Activated CD8-positive, alpha-beta T cell treated with anti-CD3 and anti-CD28 coated beads for 36 hours (primary cell): ENCODE data around the gene CDKN2B. TPM values are rescaled to one million over a fixed set of nuclear protein-coding genes. Genes with fewer than 3 reads are reported as not detected.

Experiments used
- ATAC-seq: fragments of 200-7000 bp; cut with Tn5 transposase; one replicate; pipeline ENCODE4 v1.10.0; 2021; ENCODE audit warnings: mild to moderate bottlenecking, moderate library complexity
- CTCF ChIA-PET: fragments of 350-600 bp; sonication (Branson Sonifier 250); formaldehyde crosslinking; loops from one replicate; lab custom pipeline; 2021; ENCODE audit warnings: antibody characterized with exemption; lab: Charles Lee
- POLR2A ChIA-PET: fragments of 350-600 bp; sonication (Branson Sonifier 250); formaldehyde crosslinking; loops from one replicate; lab custom pipeline; 2021; ENCODE audit warnings: antibody characterized with exemption; lab: Charles Lee
- DNase-seq: peaks from one replicate; pipeline ENCODE4 v3.0.0-alpha.2; 2020
- H3K27ac Mint-ChIP-seq: one replicate; pipeline ENCODE4 v1.8.0; 2021; ENCODE audit warnings: mild to moderate bottlenecking, mixed read lengths
- H3K27me3 Mint-ChIP-seq: one replicate; pipeline ENCODE4 v1.8.0; 2021; ENCODE audit warnings: mixed read lengths
- H3K36me3 Mint-ChIP-seq: one replicate; pipeline ENCODE4 v1.8.0; 2021; ENCODE audit warnings: low read depth, mixed read lengths
- H3K4me1 Mint-ChIP-seq: one replicate; pipeline ENCODE4 v1.8.0; 2021; ENCODE audit warnings: low read depth, mixed read lengths
- H3K4me3 Mint-ChIP-seq: one replicate; pipeline ENCODE4 v1.8.0; 2021; ENCODE audit warnings: mild to moderate bottlenecking, moderate library complexity, mixed read lengths
- H3K9me3 Mint-ChIP-seq: one replicate; pipeline ENCODE4 v1.8.0; 2021; ENCODE audit warnings: mixed read lengths
- intact Hi-C: fragments of 100-400 bp; cut with micrococcal nuclease; formaldehyde crosslinking; loops from one replicate; pipeline ENCODE4 v1.10.0; 2022
- total RNA-seq, 2 experiments: library from RNA; stranded (reverse); gene quantifications; one replicate each; pipeline ENCODE4 v1.2.3, GENCODE V29; 2021
- TF ChIP-seq, protein P1 (sequence below): fragments of 200-600 bp; IDR thresholded peaks from one replicate; pipeline ENCODE4 v1.8.0; 2022; ENCODE audit warnings: antibody characterized with exemption, mild to moderate bottlenecking

The CDKN2B gene
- total RNA-seq, 2 experiments from 2014 or later = not detected

DNA sequence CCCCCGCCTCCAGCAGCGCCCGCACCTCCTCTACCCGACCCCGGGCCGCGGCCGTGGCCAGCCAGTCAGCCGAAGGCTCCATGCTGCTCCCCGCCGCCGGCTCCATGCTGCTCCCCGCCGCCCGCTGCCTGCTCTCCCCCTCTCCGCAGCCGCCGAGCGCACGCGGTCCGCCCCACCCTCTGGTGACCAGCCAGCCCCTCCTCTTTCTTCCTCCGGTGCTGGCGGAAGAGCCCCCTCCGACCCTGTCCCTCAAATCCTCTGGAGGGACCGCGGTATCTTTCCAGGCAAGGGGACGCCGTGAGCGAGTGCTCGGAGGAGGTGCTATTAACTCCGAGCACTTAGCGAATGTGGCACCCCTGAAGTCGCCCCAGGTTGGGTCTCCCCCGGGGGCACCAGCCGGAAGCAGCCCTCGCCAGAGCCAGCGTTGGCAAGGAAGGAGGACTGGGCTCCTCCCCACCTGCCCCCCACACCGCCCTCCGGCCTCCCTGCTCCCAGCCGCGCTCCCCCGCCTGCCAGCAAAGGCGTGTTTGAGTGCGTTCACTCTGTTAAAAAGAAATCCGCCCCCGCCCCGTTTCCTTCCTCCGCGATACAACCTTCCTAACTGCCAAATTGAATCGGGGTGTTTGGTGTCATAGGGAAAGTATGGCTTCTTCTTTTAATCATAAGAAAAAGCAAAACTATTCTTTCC, 34.2 kb downstream of the CDKN2B start:
- intact Hi-C loops = no loop called here
- Mint-ChIP-seq H3K27me3 (peaks cover 78% of the 10 kb centered on the region), H3K36me3 (peaks cover 3% of the 10 kb centered on the region), H3K27ac (no peak overlapping the region), H3K9me3 (peaks cover 8% of the 10 kb centered on the region), H3K4me1 (peaks cover 15% of the 10 kb centered on the region), H3K4me3 (peak overlapping the region; percentile 78)
- peak; percentile 83 for ATAC-seq
- CTCF ChIA-PET = interaction anchor here (2.1 to 4.4 kb wide), 2 partner anchors 34 kb away, joined by 7 to 37 read pairs; partner anchors contain the start of gene CDKN2B
- TF ChIP-seq, protein P1, sequence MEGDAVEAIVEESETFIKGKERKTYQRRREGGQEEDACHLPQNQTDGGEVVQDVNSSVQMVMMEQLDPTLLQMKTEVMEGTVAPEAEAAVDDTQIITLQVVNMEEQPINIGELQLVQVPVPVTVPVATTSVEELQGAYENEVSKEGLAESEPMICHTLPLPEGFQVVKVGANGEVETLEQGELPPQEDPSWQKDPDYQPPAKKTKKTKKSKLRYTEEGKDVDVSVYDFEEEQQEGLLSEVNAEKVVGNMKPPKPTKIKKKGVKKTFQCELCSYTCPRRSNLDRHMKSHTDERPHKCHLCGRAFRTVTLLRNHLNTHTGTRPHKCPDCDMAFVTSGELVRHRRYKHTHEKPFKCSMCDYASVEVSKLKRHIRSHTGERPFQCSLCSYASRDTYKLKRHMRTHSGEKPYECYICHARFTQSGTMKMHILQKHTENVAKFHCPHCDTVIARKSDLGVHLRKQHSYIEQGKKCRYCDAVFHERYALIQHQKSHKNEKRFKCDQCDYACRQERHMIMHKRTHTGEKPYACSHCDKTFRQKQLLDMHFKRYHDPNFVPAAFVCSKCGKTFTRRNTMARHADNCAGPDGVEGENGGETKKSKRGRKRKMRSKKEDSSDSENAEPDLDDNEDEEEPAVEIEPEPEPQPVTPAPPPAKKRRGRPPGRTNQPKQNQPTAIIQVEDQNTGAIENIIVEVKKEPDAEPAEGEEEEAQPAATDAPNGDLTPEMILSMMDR = no peak
- peak; percentile 79 for DNase-seq
- POLR2A ChIA-PET = no interaction called here

DNA sequence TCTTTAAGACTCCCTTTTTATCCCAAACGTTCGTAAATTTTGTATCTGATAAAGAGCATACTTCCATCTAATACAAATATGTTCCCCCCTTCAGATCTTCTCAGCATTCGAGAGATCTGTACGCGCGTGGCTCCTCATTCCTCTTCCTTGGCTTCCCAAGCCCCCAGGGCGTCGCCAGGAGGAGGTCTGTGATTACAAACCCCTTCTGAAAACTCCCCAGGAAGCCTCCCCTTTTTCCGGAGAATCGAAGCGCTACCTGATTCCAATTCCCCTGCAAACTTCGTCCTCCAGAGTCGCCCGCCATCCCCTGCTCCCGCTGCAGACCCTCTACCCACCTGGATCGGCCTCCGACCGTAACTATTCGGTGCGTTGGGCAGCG, 34.8 kb downstream of the CDKN2B start:
- intact Hi-C loops = no loop called here
- TF ChIP-seq, protein P1 = no peak
- Mint-ChIP-seq H3K4me1 (peaks cover 15% of the 10 kb centered on the region), H3K27me3 (peaks cover 78% of the 10 kb centered on the region), H3K27ac (no peak overlapping the region), H3K4me3 (peak overlapping the region; percentile 78), H3K9me3 (peaks cover 8% of the 10 kb centered on the region), H3K36me3 (peaks cover 3% of the 10 kb centered on the region)
- no peak for DNase-seq
- ATAC-seq = no peak
- CTCF ChIA-PET = interaction anchor here (1.2 to 4.4 kb wide), 2 partner anchors 34 to 63 kb away, joined by 3 to 37 read pairs; partner anchors contain the start of gene CDKN2B
- POLR2A ChIA-PET = no interaction called here

DNA sequence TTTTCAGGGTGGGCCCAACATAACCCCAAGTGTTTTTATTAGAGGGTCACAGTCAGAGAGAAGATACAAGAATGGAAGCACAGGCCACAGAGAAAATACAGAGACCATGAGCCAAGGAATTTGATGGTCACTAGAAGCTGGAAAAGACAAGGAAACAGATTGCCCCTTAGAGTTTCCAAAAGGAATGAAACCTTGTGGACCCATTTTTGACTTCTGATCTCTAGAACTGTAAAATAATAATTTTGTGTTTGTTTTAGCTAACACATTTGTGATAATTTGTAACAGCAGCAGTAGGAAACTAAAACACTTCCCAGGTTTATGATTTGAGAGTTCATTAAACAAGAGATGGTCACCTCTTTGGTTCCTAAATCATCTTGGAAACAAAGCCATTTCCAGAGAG, 36.7 kb downstream of the CDKN2B start:
- Mint-ChIP-seq H3K36me3 (peaks cover 13% of the 10 kb centered on the region), H3K4me1 (peaks cover 17% of the 10 kb centered on the region), H3K4me3 (no peak overlapping the region), H3K27ac (no peak overlapping the region), H3K27me3 (peaks cover 83% of the 10 kb centered on the region), H3K9me3 (peaks cover 13% of the 10 kb centered on the region)
- CTCF ChIA-PET = interaction anchor here (1.0 to 4.4 kb wide), 3 partner anchors 22 to 159 kb away, joined by 3 to 37 read pairs (median 6); partner anchors contain the start of genes CDKN2A, CDKN2B and CDKN2B-AS1
- POLR2A ChIA-PET = no interaction called here
- DNase-seq (no peak), ATAC-seq (no peak)
- intact Hi-C loops = no loop called here
- TF ChIP-seq, protein P1 = no peak

DNA sequence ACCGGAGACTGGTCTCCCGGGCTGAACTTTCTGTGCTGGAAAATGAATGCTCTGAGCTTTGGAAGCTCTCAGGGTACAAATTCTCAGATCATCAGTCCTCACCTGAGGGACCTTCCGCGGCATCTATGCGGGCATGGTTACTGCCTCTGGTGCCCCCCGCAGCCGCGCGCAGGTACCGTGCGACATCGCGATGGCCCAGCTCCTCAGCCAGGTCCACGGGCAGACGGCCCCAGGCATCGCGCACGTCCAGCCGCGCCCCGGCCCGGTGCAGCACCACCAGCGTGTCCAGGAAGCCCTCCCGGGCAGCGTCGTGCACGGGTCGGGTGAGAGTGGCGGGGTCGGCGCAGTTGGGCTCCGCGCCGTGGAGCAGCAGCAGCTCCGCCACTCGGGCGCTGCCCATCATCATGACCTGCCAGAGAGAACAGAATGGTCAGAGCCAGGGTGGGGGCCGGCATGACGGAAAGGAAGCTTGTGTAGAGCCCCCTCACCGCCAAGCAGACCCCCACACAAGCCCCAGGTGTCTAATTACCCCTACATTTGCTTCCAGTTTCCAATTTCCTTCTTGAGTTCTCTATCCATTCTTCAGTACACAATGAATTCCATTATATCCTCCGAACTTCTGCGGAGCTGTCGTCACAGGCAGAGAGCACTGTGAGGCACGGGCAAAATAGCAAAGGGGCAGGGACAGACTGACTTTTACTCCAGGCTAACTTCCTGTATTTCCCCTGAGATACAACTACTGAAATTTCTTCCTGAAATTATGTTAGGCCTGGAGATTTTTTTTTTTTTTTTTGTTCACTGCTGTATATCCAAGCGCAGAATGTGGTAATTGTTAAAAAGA, 38.1 kb downstream of the CDKN2B start:
- ATAC-seq (no peak), DNase-seq (no peak)
- H3K27me3 Mint-ChIP-seq = peaks cover 87% of the 10 kb centered on the region
- no peak overlapping the region for H3K4me3 Mint-ChIP-seq
- H3K27ac Mint-ChIP-seq = no peak overlapping the region
- POLR2A ChIA-PET = interaction anchor here (0.6 to 1.0 kb wide), 2 partner anchors 28 to 40 kb away, joined by 3 read pairs; no protein-coding TSS in a partner anchor
- CTCF ChIA-PET = interaction anchor here (0.8 to 4.4 kb wide), 4 partner anchors 23 to 149 kb away, joined by 3 to 37 read pairs (median 5); partner anchors contain the start of genes CDKN2A, CDKN2B and CDKN2B-AS1
- peaks cover 13% of the 10 kb centered on the region for H3K9me3 Mint-ChIP-seq
- intact Hi-C loops = no loop called here
- H3K4me1 Mint-ChIP-seq = peaks cover 19% of the 10 kb centered on the region
- H3K36me3 Mint-ChIP-seq = peaks cover 15% of the 10 kb centered on the region
- TF ChIP-seq, protein P1 = no peak
